H4 (cell line): ENCODE data around the gene C10orf105. TPM values are rescaled to one million over a fixed set of nuclear protein-coding genes. Genes with fewer than 3 reads are reported as not detected.

Experiments used
- DNase-seq: peaks from one replicate; pipeline ENCODE4 v3.0.0-alpha.2; 2015; ENCODE audit warnings: low spot score
- total RNA-seq: library from RNA; depleted of rRNA; stranded (reverse); fragments of >200 nt; shearing (Covaris generic); gene quantifications from 2 replicates; pipeline ENCODE4 v1.2.3, GENCODE V29; 2014

The C10orf105 gene
- total RNA-seq, 1 experiment from 2014 or later = not detected

GRCh38 chr10:71716426-71716825 lies 3.2 kb downstream of the C10orf105 start:
- no peak for DNase-seq

GRCh38 chr10:71715860-71716259 lies 3.7 kb downstream of the C10orf105 start:
- no peak for DNase-seq

GRCh38 chr10:71715026-71715425 lies 4.6 kb downstream of the C10orf105 start:
- no peak for DNase-seq

- no peak for DNase-seq
These were observed 5.0 kb downstream of the C10orf105 start for GRCh38 chr10:71714592-71714991.

- DNase-seq = no peak
These were observed 5.6 kb downstream of the C10orf105 start for GRCh38 chr10:71714031-71714410.

- peak; percentile 36 for DNase-seq
These were observed 6.2 kb downstream of the C10orf105 start for GRCh38 chr10:71713135-71714030.

GRCh38 chr10:71712572-71713134 lies 6.9 kb downstream of the C10orf105 start:
- no peak for DNase-seq

- DNase-seq = no peak
These were observed 7.4 kb downstream of the C10orf105 start for GRCh38 chr10:71712170-71712569.

GRCh38 chr10:71711052-71711623 lies 8.4 kb downstream of the C10orf105 start:
- no peak for DNase-seq

- DNase-seq = no peak
These were observed 9.1 kb downstream of the C10orf105 start for GRCh38 chr10:71710519-71710918.

GRCh38 chr10:71708897-71709882 lies 10.4 kb downstream of the C10orf105 start:
- no peak for DNase-seq

GRCh38 chr10:71708301-71708703 lies 11.3 kb downstream of the C10orf105 start:
- peak; percentile 33 for DNase-seq

GRCh38 chr10:71707240-71707789 lies 12.3 kb downstream of the C10orf105 start:
- no peak for DNase-seq

GRCh38 chr10:71706216-71707121 lies 13.1 kb downstream of the C10orf105 start:
- no peak for DNase-seq

- DNase-seq = no peak
These were observed 14.0 kb downstream of the C10orf105 start for GRCh38 chr10:71705582-71705981.

- DNase-seq = no peak
These were observed 14.8 kb downstream of the C10orf105 start for GRCh38 chr10:71704816-71705215.

GRCh38 chr10:71703577-71703976 lies 16.0 kb downstream of the C10orf105 start:
- DNase-seq = no peak

- DNase-seq = no peak
These were observed 18.0 kb downstream of the C10orf105 start for GRCh38 chr10:71701496-71702132.

GRCh38 chr10:71700731-71701368 lies 18.7 kb downstream of the C10orf105 start:
- no peak for DNase-seq
